Parathyroid adenoma (tissue), 2 donors: Measurements from ENCODE around the gene KLF2.

Source experiments
- H2AFZ ChIP-seq: fragments of 300-600 bp; sonication (generic); one replicate; pipeline ENCODE4 v1.7.0; 2017; ENCODE audit warnings: antibody characterized with exemption, mild to moderate bottlenecking
- H3K27ac ChIP-seq: fragments of 300-600 bp; sonication (generic); one replicate; pipeline ENCODE4 v1.7.0; 2017
- H3K27me3 ChIP-seq: fragments of 300-600 bp; sonication (generic); one replicate; pipeline ENCODE4 v1.7.0; 2017; ENCODE audit warnings: low read length; ENCODE audit not compliant: control insufficient read depth, insufficient read depth
- H3K36me3 ChIP-seq: fragments of 300-600 bp; sonication (generic); one replicate; pipeline ENCODE4 v1.7.0; 2017; ENCODE audit warnings: low read length; ENCODE audit not compliant: control insufficient read depth, insufficient read depth
- H3K4me1 ChIP-seq: fragments of 300-600 bp; sonication (generic); one replicate; pipeline ENCODE4 v1.7.0; 2017; ENCODE audit warnings: control low read depth
- H3K4me2 ChIP-seq: fragments of 300-600 bp; sonication (generic); one replicate; pipeline ENCODE4 v1.7.0; 2017; ENCODE audit warnings: low read length
- H3K4me3 ChIP-seq: fragments of 300-600 bp; sonication (generic); one replicate; pipeline ENCODE4 v1.7.0; 2017; ENCODE audit warnings: low read depth, low read length
- H3K79me2 ChIP-seq: fragments of 300-600 bp; sonication (generic); one replicate; pipeline ENCODE4 v1.7.0; 2017; ENCODE audit warnings: control low read depth
- H3K9ac ChIP-seq: fragments of 300-600 bp; sonication (generic); one replicate; pipeline ENCODE4 v1.7.0; 2017; ENCODE audit warnings: mild to moderate bottlenecking
- H3K9me3 ChIP-seq: fragments of 300-600 bp; sonication (generic); one replicate; pipeline ENCODE4 v1.7.0; 2017; ENCODE audit warnings: low read length; ENCODE audit not compliant: control insufficient read depth
- TF ChIP-seq, protein P1 (sequence below): fragments of 300-600 bp; sonication (generic); IDR thresholded peaks from one replicate; pipeline ENCODE4 v1.7.0; 2017; ENCODE audit warnings: antibody characterized with exemption, mild to moderate bottlenecking
- donor health status: primary hyperparathyroidism.

The KLF2 gene

DNA sequence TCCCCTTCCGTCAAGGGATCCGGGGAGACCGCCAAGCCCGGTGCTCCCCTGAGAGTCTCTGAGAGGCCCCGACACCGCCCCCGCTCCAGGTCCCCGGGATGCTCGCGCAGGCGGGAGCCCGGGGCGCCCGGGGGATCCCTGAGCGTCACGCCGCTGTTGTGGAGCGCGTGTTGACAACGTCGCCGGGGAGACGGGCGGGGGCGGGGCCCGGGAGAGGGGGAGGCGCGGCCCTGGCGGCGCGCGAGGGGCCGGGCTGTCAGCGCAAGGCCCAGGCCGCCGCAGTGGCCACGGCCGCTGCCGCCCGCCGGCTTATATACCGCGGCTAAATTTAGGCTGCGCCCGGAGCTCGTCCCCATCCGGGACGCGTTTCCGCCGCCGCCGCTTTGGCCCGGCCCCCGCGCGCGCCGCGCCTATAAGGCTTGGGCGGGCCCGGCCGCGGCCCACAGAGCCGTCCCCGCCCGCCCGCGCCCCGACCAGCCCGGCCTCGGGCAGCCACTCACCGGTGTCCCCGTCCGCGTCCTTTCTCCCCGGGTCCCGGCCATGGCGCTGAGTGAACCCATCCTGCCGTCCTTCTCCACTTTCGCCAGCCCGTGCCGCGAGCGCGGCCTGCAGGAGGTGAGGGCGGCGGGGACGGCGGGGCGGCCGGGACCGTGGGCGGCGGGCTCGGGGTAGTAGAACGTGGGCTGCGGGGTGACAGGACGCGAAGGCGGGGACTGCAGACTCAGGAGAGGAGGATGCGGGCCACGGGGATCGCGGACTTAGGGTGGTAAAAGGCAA, at the start of gene KLF2:
Gene KLF2 (plus strand): TSS at position 443 of the 777 bp plus-strand sequence. CDS start 98 bp downstream, at position 541.
- no peaks in the 10 kb centered on the region for H3K4me1 ChIP-seq
- H3K36me3 ChIP-seq: no peaks in the 10 kb centered on the region
- TF ChIP-seq, protein P1, sequence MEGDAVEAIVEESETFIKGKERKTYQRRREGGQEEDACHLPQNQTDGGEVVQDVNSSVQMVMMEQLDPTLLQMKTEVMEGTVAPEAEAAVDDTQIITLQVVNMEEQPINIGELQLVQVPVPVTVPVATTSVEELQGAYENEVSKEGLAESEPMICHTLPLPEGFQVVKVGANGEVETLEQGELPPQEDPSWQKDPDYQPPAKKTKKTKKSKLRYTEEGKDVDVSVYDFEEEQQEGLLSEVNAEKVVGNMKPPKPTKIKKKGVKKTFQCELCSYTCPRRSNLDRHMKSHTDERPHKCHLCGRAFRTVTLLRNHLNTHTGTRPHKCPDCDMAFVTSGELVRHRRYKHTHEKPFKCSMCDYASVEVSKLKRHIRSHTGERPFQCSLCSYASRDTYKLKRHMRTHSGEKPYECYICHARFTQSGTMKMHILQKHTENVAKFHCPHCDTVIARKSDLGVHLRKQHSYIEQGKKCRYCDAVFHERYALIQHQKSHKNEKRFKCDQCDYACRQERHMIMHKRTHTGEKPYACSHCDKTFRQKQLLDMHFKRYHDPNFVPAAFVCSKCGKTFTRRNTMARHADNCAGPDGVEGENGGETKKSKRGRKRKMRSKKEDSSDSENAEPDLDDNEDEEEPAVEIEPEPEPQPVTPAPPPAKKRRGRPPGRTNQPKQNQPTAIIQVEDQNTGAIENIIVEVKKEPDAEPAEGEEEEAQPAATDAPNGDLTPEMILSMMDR: no peak
- H3K4me3 ChIP-seq: peak within 1 kb of the TSS; percentile 76
- H3K27me3 ChIP-seq: no peaks in the 10 kb centered on the region
- H3K79me2 ChIP-seq: no peaks in the 10 kb centered on the region
- peak within 1 kb of the TSS; percentile 95 for H2AFZ ChIP-seq
- H3K27ac ChIP-seq: peak within 1 kb of the TSS; percentile 87
- peak within 1 kb of the TSS; percentile 84 for H3K9ac ChIP-seq
- H3K9me3 ChIP-seq: no peaks in the 10 kb centered on the region
- H3K4me2 ChIP-seq: peak within 1 kb of the TSS; percentile 84

GRCh38 chr19:16280306-16280705, 44.3 kb upstream of the KLF2 start:
- Histone ChIP-seq H3K4me3 (no peak overlapping the region), H2AFZ (no peak overlapping the region), H3K79me2 (no peaks in the 10 kb centered on the region), H3K9ac (no peak overlapping the region), H3K4me1 (no peaks in the 10 kb centered on the region), H3K27me3 (no peaks in the 10 kb centered on the region), H3K9me3 (no peaks in the 10 kb centered on the region), H3K27ac (no peak overlapping the region), H3K36me3 (no peaks in the 10 kb centered on the region), H3K4me2 (no peak overlapping the region)
- TF ChIP-seq, protein P1: no peak

DNA sequence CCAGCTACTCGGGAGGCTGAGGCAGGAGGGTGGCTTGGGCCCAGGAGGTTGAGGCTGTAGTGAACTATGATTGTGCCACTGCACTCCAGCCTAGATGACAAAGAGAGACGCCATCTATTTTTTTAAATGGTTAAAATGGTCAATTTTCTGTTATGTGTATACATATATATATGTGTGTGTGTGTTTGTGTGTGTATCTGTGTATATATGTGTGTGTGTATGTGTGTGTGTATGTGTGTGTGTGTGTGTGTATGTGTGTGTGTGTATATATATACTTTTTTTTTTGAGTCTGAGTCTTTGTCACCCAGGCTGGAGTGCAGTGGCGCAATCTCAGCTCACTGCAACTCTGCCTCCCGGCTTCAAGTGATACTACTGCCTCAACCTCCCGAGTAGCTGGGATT, 42.9 kb upstream of the KLF2 start:
- TF ChIP-seq, protein P1: no peak
- H3K79me2 ChIP-seq: no peaks in the 10 kb centered on the region
- no peaks in the 10 kb centered on the region for H3K27me3 ChIP-seq
- no peak overlapping the region for H3K9ac ChIP-seq
- H3K4me2 ChIP-seq: no peak overlapping the region
- no peaks in the 10 kb centered on the region for H3K36me3 ChIP-seq
- H3K27ac ChIP-seq: no peak overlapping the region
- no peaks in the 10 kb centered on the region for H3K9me3 ChIP-seq
- no peaks in the 10 kb centered on the region for H3K4me1 ChIP-seq
- H3K4me3 ChIP-seq: no peak overlapping the region
- H2AFZ ChIP-seq: no peak overlapping the region

DNA sequence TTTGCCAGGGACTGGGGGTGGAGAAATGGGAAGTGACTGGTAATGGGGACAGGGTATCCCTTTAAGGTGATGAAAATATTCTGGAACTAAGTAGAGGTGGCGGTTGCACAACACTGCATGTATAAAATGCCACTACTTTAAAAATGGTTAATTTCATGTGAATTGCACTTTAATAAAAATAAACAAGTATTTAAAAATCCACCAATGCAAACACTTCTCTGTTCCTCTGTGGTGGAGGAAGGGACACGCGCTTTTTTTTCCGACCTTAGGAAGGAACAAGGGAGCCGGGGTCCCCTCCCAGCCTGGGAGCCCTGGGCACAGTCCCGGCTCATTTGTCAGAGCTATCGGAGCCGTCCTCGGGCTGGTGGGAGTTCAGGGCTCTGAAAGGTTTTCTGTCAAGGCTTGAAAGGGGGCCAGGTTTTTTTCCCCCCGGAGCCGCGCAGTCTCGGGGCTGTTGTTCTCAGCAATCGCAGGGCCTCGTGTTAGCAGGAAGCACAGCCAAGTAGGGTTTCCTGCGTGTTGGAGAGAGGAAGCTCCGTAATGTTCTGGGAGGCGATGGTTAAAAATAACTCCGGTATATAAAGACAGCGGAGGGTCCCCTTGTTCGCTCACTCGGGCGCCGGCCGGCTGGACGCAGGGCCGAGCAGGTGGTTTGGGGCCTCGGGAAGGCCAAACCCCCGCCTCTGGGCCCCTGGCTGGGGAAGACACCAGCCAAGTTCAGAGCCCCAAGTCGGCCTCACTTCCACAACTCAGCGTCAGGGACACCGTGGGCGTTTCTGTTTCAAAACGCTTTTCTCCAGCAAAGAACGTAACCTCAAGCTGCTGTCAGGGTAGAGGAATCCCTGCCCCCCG, 41.2 kb upstream of the KLF2 start:
- H3K36me3 ChIP-seq: no peaks in the 10 kb centered on the region
- TF ChIP-seq, protein P1: no peak
- H2AFZ ChIP-seq: peak overlapping the region; percentile 55
- H3K9ac ChIP-seq: no peak overlapping the region
- H3K79me2 ChIP-seq: no peaks in the 10 kb centered on the region
- peak overlapping the region; percentile 89 for H3K27ac ChIP-seq
- no peaks in the 10 kb centered on the region for H3K9me3 ChIP-seq
- no peaks in the 10 kb centered on the region for H3K4me1 ChIP-seq
- H3K4me2 ChIP-seq: no peak overlapping the region
- no peaks in the 10 kb centered on the region for H3K27me3 ChIP-seq
- H3K4me3 ChIP-seq: peak overlapping the region; percentile 27
